Nephron (organoid): ENCODE measurements around the gene GRM1.

ENCODE experiments used
- H3K27ac Mint-ChIP-seq, 3 experiments: 2 replicates each; pipeline ENCODE4 v1.8.0; 2020; ENCODE audit warnings: mixed read lengths in 3 of 3, mild to moderate bottlenecking in 2 of 3, moderate library complexity in 1 of 3
- H3K27me3 Mint-ChIP-seq: 2 replicates; pipeline ENCODE4 v1.8.0; 2021; ENCODE audit warnings: low read depth, mild to moderate bottlenecking, moderate library complexity, mixed read lengths
- H3K36me3 Mint-ChIP-seq: 2 replicates; pipeline ENCODE4 v1.8.0; 2020; ENCODE audit warnings: low read depth, mixed read lengths
- H3K4me1 Mint-ChIP-seq: 2 replicates; pipeline ENCODE4 v1.8.0; 2020; ENCODE audit warnings: mixed read lengths
- H3K4me3 Mint-ChIP-seq, 3 experiments: 2 replicates each; pipeline ENCODE4 v1.8.0; 2020; ENCODE audit warnings: mild to moderate bottlenecking in 3 of 3, mixed read lengths in 3 of 3, moderate library complexity in 2 of 3
- H3K9me3 Mint-ChIP-seq: 2 replicates; pipeline ENCODE4 v1.8.0; 2020; ENCODE audit warnings: mixed read lengths
- TF ChIP-seq, protein P1 (sequence below), 3 experiments: fragments of 200-600 bp; sonication (generic); IDR thresholded peaks; one replicate each; pipeline ENCODE4 v1.5.0; 2021; ENCODE audit warnings: antibody characterized with exemption in 3 of 3; ENCODE audit not compliant: unreplicated experiment in 3 of 3

Gene GRM1

DNA sequence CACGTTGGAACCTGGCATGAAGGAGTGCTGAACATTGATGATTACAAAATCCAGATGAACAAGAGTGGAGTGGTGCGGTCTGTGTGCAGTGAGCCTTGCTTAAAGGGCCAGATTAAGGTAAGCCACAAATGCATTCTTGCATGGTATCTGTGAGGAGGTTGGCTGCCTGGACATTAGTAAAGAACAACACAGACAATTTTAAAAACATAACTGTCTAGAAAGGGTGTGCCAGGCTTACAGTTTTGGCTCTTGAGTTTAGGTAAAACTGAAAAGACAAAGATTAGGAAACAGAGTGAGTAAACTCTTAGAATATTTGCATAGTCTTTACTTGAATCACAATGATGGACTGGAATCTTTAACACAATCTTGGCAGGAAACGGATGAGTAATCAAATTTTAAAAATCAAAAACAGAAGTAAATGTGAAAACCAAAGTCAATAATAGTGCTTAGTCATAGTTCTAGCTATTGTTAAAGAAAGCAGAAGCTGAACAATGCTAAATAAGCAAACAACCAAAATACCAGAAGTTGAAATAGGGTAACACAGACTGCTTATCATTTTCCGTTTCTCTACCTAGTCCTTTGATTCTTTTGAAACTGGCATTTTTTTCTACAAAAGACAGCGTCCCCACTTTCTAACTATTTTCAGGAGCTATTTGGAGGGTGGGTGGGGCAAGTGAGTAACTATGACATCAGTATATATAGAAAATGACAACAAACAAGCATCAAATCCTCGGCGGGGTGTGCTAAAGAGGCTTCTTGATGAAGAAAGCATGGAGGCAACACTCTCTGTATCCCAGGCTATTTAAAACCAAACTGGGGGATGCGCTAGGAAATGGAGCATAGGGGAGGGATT, 328.9 kb downstream of the GRM1 start:
- H3K4me1 Mint-ChIP-seq, result no peaks in the 10 kb centered on the region
- no peaks in the 10 kb centered on the region for H3K27me3 Mint-ChIP-seq
- TF ChIP-seq, protein P1, sequence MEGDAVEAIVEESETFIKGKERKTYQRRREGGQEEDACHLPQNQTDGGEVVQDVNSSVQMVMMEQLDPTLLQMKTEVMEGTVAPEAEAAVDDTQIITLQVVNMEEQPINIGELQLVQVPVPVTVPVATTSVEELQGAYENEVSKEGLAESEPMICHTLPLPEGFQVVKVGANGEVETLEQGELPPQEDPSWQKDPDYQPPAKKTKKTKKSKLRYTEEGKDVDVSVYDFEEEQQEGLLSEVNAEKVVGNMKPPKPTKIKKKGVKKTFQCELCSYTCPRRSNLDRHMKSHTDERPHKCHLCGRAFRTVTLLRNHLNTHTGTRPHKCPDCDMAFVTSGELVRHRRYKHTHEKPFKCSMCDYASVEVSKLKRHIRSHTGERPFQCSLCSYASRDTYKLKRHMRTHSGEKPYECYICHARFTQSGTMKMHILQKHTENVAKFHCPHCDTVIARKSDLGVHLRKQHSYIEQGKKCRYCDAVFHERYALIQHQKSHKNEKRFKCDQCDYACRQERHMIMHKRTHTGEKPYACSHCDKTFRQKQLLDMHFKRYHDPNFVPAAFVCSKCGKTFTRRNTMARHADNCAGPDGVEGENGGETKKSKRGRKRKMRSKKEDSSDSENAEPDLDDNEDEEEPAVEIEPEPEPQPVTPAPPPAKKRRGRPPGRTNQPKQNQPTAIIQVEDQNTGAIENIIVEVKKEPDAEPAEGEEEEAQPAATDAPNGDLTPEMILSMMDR (IDR thresholded peaks at IDR 0.05; ENCODE audit: unreplicated experiment in 3 of 3), result no peak
- no peak overlapping the region for H3K27ac Mint-ChIP-seq
- H3K4me3 Mint-ChIP-seq, result no peak overlapping the region
- H3K9me3 Mint-ChIP-seq, result no peaks in the 10 kb centered on the region
- no peaks in the 10 kb centered on the region for H3K36me3 Mint-ChIP-seq

DNA sequence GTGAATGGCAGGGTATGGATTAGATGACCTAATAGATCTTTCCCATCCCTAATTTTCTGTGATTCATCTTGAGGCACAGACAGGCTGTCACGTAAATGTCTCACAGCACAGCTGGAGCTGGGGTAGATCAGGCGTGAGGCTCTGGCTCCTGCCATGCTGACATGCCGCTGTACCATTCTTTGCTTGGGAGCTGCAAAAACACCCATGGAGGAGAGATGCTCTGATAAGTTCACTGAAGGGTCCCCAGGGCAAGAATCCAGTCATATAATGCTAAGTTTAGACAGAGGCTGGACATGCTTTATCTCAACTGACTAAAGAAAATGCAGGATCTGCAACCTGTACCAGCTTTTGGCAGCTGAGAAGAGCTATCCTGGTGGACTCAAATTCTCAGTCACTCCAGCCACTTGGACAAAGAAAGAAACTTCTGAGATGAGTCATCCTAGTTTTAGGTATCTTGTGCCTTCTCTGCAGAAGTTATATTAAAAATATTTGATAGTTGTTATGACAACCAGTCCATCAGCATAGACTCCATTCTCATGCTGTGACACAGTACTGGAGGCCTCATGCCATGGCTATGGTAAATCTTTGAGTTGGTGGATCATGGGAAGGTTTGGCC, 329.7 kb downstream of the GRM1 start:
- H3K27me3 Mint-ChIP-seq, result no peaks in the 10 kb centered on the region
- H3K27ac Mint-ChIP-seq, result no peak overlapping the region
- TF ChIP-seq, protein P1 (IDR thresholded peaks at IDR 0.05; ENCODE audit: unreplicated experiment in 3 of 3), result no peak
- no peaks in the 10 kb centered on the region for H3K36me3 Mint-ChIP-seq
- H3K9me3 Mint-ChIP-seq, result no peaks in the 10 kb centered on the region
- no peak overlapping the region for H3K4me3 Mint-ChIP-seq
- H3K4me1 Mint-ChIP-seq, result no peaks in the 10 kb centered on the region

GRCh38 chr6:146359131-146359530, 330.3 kb downstream of the GRM1 start:
- Mint-ChIP-seq H3K27me3 (no peaks in the 10 kb centered on the region), H3K4me3 (no peak overlapping the region), H3K27ac (no peak overlapping the region), H3K4me1 (no peaks in the 10 kb centered on the region), H3K36me3 (no peaks in the 10 kb centered on the region), H3K9me3 (no peaks in the 10 kb centered on the region)
- TF ChIP-seq, protein P1 (IDR thresholded peaks at IDR 0.05; ENCODE audit: unreplicated experiment in 3 of 3), result no peak

DNA sequence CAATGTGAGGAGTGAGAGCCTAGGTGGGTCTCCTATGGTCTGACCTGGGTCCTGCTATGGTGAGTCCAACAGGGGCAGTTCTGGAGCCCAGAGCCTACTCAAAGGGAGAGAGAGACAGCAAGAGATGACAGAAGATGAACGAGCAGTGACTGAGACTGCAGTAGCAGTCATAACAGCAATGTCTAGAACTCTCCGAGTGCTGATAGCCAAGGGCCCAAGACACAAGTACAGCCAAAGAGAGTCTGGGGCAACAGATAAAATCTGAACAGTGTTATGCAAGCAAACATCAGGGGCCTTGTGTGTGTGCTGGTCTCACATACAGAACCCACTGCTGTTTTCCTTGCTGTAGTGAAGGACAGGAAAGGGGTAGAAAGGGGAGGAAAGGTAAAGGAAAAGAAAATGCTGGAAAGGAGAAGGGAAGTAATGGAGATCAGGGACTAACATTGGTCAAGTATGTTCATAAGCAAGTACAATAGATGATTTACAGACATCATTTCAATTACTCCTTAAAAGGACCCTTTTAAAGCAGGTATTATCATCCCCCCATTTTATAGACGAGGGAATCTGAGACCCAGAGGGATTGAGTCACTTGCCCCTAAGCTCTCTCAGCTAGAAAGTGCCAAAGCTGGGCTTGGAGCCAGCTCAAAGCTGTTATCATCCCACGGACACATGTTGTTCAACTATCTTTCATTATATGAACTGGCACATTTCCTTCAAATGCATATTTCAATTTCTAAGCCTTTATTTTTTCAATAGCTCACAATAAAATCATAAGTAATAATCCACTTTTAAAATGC, 332.5 kb downstream of the GRM1 start:
- H3K4me1 Mint-ChIP-seq, result no peaks in the 10 kb centered on the region
- H3K27ac Mint-ChIP-seq, result no peak overlapping the region
- no peaks in the 10 kb centered on the region for H3K36me3 Mint-ChIP-seq
- H3K27me3 Mint-ChIP-seq, result no peaks in the 10 kb centered on the region
- H3K4me3 Mint-ChIP-seq, result no peak overlapping the region
- H3K9me3 Mint-ChIP-seq, result no peaks in the 10 kb centered on the region
- TF ChIP-seq, protein P1 (IDR thresholded peaks at IDR 0.05; ENCODE audit: unreplicated experiment in 3 of 3), result no peak

DNA sequence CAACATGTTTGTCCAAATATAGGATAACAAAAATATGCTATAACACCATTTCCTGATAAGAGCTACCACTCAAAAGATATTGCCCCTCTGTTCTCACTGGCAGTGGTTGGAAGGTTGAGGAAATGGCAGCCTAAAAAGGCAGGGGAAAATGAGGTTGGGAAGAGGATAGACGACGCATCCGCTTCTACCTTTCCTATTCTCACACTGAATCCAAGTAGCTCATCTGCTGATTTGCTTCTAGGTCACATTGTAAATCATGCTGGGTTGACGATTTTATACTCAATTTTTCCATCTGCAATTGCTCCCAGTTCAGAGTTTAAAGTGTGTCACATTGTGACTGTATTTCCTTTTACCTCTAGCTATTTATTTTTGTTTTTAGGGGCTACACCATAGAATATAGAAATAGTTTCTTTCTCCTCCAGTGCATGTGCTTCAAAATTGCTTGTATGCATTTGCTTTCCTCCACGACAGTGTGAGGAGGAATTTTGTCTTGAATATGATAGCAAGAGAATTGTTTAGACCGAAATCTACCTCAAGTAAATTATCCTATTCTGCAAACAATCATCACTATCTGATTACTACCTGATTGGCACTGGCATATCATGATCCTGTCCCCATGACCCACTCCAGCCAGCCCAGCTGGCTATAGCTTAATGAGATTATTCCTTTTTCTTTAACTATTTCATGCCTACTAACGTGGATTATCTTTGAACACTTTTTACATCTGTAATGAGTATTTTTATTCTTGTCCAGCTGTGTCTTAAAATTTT, 335.2 kb downstream of the GRM1 start:
- Mint-ChIP-seq H3K4me1 (no peaks in the 10 kb centered on the region), H3K27ac (no peak overlapping the region), H3K27me3 (no peaks in the 10 kb centered on the region), H3K4me3 (no peak overlapping the region), H3K9me3 (no peaks in the 10 kb centered on the region), H3K36me3 (no peaks in the 10 kb centered on the region)
- TF ChIP-seq, protein P1 (IDR thresholded peaks at IDR 0.05; ENCODE audit: unreplicated experiment in 3 of 3), result no peak
